GM18499 (cell line): ENCODE results near the gene ZNF484.
"Not testable (repeated sequence)": the region's sequence is repeated elsewhere in the genome, so short reads cannot be mapped to it uniquely, and the experiment has no call there.

Source experiments
- ATAC-seq: cut with Tn5 transposase; IDR thresholded peaks from one replicate; pipeline ENCODE4 v1.9.1; 2021; ENCODE audit warnings: moderate number of reproducible peaks; ENCODE audit not compliant: insufficient read depth, unreplicated experiment

Gene ZNF484

GRCh38 chr9:92866600-92866999 lies 11.2 kb downstream of the ZNF484 start:
- ATAC-seq, result not testable (repeated sequence)

- no peak for ATAC-seq
These were observed 13.7 kb downstream of the ZNF484 start for GRCh38 chr9:92864152-92864551.

- ATAC-seq, result no peak
These were observed 17.0 kb downstream of the ZNF484 start for GRCh38 chr9:92860867-92861266.

- ATAC-seq, result no peak
These were observed 20.6 kb downstream of the ZNF484 start for GRCh38 chr9:92857236-92857635.

- no peak for ATAC-seq
These were observed 24.1 kb downstream of the ZNF484 start for GRCh38 chr9:92853716-92854115.

GRCh38 chr9:92850898-92851297 lies 26.9 kb downstream of the ZNF484 start:
- no peak for ATAC-seq

GRCh38 chr9:92848740-92849139 lies 29.1 kb downstream of the ZNF484 start:
- ATAC-seq, result not testable (repeated sequence)

- no peak for ATAC-seq
These were observed 31.1 kb downstream of the ZNF484 start for GRCh38 chr9:92846662-92847145.

- not testable (repeated sequence) for ATAC-seq
These were observed 39.4 kb downstream of the ZNF484 start for GRCh38 chr9:92838411-92838810.

GRCh38 chr9:92837191-92837590 lies 40.6 kb downstream of the ZNF484 start:
- no peak for ATAC-seq

GRCh38 chr9:92829420-92829819 lies 48.4 kb downstream of the ZNF484 start:
- no peak for ATAC-seq

GRCh38 chr9:92825065-92825464 lies 52.8 kb downstream of the ZNF484 start:
- not testable (repeated sequence) for ATAC-seq

- no peak for ATAC-seq
These were observed 56.9 kb downstream of the ZNF484 start for GRCh38 chr9:92820964-92821363.

- not testable (repeated sequence) for ATAC-seq
These were observed 57.9 kb downstream of the ZNF484 start for GRCh38 chr9:92819898-92820297.

- ATAC-seq, result not testable (repeated sequence)
These were observed 68.1 kb downstream of the ZNF484 start for GRCh38 chr9:92809629-92810326.

- ATAC-seq, result no peak
These were observed 68.9 kb downstream of the ZNF484 start for GRCh38 chr9:92808726-92809451.

- ATAC-seq, result no peak
These were observed 69.8 kb downstream of the ZNF484 start for GRCh38 chr9:92807757-92808725.

GRCh38 chr9:92807031-92807756 lies 70.6 kb downstream of the ZNF484 start:
- ATAC-seq, result no peak

GRCh38 chr9:92804727-92805126 lies 73.1 kb downstream of the ZNF484 start:
- ATAC-seq, result no peak

- no peak for ATAC-seq
These were observed 79.5 kb downstream of the ZNF484 start for GRCh38 chr9:92798358-92798757.
